NCI-H2107 treated with DMSO at 0.1 percent for 48 hours (cell line): ENCODE measurements around the gene USP14.
A peak's percentile ranks its signal among the peaks of the same experiment; 100 is the strongest.
"Not testable (repeated sequence)": the region's sequence is repeated elsewhere in the genome, so short reads cannot be mapped to it uniquely, and the experiment has no call there.

Source experiments
- DNase-seq: peaks from one replicate; lab custom pipeline; 2025; ENCODE audit not compliant: unreplicated experiment; lab: John Stamatoyannopoulos, UW

The USP14 gene

GRCh38 chr18:158128-159036, at the start of gene USP14:
TSS of gene USP14 (plus strand) at chr18:158557. CDS start at chr18:158699, 142 bp downstream.
- DNase-seq, result peak; percentile 59

GRCh38 chr18:108665-109063, 49.7 kb upstream of the USP14 start:
- not testable (repeated sequence) for DNase-seq

DNA sequence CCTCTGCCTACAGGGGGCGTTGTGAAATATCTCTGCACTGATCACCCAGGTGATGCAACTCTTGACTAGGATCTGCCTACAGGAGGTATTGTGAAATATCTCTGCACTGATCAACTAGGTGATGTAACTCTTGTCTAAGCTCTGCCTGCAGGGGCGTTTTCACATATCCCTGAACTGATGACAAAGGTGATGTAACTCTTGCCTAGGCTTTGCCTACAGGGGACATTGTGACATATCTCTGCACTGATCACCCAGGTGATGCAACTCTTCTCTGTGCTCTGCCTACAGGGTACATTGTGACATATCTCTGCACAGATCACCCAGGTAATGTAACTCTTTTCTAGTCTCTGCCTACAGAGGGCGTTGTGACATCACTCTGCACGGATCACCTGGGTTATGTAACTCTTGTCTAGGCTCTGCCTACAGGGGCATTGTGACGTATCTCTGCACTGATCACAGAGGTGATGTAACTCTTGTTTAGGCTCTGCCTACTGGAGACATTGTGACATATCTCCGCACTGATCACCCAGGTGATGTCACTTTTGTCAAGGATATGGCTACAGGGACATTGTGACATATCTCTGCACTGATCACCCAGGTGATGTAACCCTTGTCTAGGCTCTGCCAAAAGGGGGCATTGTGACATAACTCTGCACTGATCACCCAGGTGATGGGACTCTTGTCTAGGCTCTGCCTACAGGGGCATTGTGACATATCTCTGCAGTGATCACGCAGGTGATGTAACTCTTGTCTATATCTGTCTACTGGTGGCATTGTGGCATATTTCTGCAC, 49.0 kb upstream of the USP14 start:
- DNase-seq, result not testable (repeated sequence)

DNA sequence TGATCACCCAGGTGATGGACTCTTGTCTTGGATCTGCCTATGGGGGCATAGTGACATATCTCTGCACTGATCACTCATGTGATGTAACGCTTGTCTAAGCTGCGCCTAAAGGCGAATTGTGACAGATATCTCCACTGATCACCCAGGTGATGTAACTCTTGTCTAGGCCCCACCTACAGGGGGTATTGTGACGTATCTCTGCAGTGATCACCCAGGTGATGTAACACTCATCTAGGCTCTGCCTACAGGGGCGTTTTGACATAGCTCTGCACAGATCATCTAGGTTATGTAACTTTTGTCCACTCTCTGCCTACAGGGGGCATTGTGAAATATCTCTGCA, 48.5 kb upstream of the USP14 start:
- not testable (repeated sequence) for DNase-seq

GRCh38 chr18:110351-111201, 47.8 kb upstream of the USP14 start:
- DNase-seq, result not testable (repeated sequence)

DNA sequence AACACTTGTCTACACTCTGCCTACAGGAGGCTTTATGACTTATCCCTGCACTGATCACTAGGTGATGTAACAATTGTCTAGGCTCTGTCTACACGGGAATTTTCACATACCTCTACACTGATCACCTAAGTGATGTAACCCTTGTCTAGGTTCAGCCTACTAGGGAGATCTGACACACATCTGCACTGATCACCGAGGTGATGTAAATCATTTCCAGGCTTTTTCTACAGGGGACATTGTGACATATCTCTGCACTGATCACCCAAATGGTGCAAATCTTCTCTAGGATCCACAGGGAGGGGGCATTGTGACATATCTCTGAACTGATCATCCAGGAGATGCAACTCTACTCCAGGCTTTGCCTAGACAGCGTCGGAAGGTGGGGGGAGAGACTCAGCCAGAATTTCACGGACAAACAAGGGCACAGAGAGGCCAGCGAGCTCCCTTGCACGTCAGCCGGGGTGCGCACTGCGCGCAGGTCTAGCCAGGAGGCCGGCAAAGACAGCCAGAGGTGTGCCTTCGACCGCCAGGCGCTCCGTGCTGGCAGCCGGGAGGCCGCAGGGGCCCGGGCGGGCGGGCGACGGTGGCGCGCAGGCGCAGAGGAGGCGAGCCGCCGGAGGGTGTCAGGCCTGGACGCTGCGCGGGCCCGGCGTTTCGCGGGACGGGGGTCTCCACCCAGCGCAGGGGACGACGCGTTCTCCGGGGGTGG, 46.9 kb upstream of the USP14 start:
- DNase-seq, result no peak

- DNase-seq, result not testable (repeated sequence)
Observed at GRCh38 chr18:112015-112733, 46.2 kb upstream of the USP14 start.

DNA sequence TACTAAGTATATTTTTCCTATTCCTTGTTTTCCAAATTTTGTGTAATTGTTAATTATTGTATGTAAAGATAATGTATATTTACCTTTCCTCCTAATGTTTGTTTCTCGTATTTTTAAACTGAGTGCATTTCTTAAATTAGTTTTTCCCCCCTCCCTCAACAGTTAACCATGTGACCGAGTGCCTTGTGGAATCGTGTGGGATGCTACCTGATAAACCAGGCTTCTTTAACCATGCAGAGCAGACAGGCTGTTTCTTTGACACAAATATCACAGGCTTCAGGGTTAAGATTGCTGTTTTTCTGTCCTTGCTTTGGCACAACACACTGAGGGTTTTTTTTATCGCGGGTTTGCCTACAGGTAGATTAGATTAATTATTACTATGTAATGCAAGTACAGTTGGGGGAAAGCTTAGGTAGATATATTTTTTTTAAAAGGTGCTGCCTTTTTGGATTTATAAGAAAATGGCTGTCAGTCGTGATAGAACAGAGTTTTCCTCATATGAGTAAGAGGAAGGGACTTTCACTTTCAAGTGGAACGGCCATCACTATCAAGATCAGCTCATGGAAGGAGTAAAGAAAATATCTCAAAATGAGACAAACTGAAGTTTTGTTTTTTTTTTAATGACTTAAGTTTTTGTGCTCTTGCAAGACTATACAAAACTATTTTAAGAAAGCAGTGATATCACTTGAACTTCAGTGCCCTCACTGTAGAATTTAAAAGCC, 37.7 kb upstream of the USP14 start:
- not testable (repeated sequence) for DNase-seq

DNA sequence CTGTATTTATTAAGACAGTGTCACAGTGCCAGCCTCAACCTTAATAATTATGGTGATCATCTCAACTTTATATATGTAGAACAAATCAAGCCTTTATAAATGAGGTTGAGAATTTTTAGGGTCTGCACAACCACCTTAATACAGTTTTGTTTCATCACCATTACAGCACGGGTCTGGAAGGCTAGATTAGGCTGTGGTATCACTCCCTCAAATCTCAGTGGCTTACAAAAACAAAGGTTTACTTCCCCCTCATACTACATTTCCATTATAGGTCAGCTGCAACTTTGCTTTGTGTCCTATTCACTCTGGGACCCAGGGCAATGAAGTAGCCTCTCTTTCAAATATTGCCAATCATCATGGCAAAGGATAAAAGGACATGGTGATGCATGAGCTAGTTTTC, 23.3 kb upstream of the USP14 start:
- no peak for DNase-seq

- no peak for DNase-seq
Observed at GRCh38 chr18:136433-136832, 21.9 kb upstream of the USP14 start.

GRCh38 chr18:137327-137726, 21.0 kb upstream of the USP14 start:
- DNase-seq, result no peak

DNA sequence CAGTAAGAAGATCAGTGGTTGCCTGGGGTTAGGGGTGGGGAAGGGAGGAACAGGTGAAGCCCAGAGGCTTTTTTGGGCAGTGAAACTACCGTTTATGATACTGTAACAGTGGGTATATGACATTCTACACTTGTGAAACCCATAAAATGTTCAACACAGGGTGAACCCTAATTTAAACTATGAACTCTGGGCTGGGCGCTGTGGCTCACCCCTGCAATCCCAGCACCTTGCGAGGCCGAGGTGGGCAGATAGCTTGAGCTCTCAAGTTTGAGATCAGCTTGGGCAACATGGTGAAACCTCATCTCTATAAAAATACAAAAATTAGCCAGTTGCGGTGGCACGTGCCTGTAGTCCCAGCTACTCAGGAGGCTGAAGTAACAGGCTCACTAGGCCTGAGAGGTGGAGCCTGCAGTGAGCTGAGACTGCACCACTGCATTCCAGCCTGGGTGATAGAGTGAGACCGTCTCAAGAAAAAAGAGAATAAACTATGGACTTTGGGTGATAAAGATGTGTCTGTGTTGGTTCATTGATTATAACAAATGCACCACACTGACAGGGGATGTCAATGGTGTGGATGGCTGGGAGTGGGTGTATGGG, 17.6 kb upstream of the USP14 start:
- DNase-seq, result no peak

- not testable (repeated sequence) for DNase-seq
Observed at GRCh38 chr18:142624-143296, 15.6 kb upstream of the USP14 start.

- DNase-seq, result no peak
Observed at GRCh38 chr18:148841-149240, 9.5 kb upstream of the USP14 start.

- no peak for DNase-seq
Observed at GRCh38 chr18:154151-154550, 4.2 kb upstream of the USP14 start.

- DNase-seq, result no peak
Observed at GRCh38 chr18:155688-156087, 2.7 kb upstream of the USP14 start.

DNA sequence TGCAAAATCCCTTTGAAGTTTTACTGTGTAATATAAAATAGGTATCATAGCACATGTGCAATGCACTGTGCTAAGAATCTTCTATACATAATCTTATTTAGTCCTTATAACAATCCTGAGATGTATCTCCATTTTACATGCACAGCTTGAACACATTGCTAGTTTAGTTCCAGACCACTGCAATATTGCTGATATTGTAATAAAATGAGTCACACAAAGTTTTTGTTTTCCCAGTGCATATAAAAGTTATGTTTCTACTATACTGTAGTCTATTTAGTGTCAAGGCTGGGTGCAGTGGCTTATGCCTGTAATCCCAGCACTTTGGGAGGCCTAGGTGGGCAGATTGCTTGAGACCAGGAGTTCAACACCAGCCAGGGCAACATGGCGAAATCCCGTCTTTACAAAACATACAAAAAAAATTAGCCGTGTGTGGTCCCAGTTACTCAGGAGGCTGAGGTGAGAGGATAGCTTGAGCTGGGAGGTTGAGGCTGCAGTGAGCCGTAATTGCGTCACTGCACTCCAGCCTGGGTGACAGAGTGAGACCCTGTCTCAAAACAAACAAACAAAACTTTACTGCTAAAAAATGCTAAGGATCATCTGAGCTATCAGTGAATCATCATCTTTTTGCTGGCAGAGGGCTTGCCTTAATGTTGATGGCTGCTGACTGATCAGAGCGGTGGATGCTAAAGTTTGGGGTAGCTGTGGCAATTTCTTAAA, 1.7 kb upstream of the USP14 start:
- DNase-seq, result no peak
